ENCODE measurements around the gene SMURF1. TPM values are rescaled to one million over a fixed set of nuclear protein-coding genes. Genes with fewer than 3 reads are reported as not detected.

The SMURF1 gene
- total RNA-seq, 1 donor from 2014 or later, result 34.4 TPM

DNA sequence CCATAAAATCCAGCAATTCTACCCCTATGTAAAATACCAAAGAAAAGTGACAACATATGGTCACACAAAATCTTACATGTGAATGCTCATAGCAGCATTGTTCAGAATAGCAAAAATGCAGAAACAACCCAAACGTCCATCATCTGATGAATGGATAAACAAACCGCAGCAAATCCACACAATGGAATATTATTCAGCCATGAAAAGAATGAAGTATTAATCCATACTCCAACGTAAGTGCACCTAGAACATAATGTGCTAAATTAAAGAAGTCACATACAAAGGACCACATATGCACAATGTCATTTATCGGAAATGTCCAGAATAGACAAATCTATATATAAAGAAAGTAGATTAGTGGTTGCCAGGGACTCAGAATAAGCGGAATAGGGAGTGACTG lies 57.4 kb downstream of the SMURF1 start:
- no peak overlapping the region for H3K27ac Mint-ChIP-seq
- peaks cover 24% of the 10 kb centered on the region for H3K36me3 Mint-ChIP-seq
- peaks cover 24% of the 10 kb centered on the region for H3K4me1 Mint-ChIP-seq
- no peak for DNase-seq (ENCODE audit: low spot score in 2 of 2, unreplicated experiment in 2 of 2)
- no peak overlapping the region for H3K4me3 Mint-ChIP-seq
- no peaks in the 10 kb centered on the region for H3K27me3 Mint-ChIP-seq (ENCODE audit: low read depth)
- H3K9me3 Mint-ChIP-seq, result peaks cover 12% of the 10 kb centered on the region
- TF ChIP-seq, protein P1, sequence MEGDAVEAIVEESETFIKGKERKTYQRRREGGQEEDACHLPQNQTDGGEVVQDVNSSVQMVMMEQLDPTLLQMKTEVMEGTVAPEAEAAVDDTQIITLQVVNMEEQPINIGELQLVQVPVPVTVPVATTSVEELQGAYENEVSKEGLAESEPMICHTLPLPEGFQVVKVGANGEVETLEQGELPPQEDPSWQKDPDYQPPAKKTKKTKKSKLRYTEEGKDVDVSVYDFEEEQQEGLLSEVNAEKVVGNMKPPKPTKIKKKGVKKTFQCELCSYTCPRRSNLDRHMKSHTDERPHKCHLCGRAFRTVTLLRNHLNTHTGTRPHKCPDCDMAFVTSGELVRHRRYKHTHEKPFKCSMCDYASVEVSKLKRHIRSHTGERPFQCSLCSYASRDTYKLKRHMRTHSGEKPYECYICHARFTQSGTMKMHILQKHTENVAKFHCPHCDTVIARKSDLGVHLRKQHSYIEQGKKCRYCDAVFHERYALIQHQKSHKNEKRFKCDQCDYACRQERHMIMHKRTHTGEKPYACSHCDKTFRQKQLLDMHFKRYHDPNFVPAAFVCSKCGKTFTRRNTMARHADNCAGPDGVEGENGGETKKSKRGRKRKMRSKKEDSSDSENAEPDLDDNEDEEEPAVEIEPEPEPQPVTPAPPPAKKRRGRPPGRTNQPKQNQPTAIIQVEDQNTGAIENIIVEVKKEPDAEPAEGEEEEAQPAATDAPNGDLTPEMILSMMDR (IDR thresholded peaks at IDR 0.05; ENCODE audit: unreplicated experiment), result no peak

DNA sequence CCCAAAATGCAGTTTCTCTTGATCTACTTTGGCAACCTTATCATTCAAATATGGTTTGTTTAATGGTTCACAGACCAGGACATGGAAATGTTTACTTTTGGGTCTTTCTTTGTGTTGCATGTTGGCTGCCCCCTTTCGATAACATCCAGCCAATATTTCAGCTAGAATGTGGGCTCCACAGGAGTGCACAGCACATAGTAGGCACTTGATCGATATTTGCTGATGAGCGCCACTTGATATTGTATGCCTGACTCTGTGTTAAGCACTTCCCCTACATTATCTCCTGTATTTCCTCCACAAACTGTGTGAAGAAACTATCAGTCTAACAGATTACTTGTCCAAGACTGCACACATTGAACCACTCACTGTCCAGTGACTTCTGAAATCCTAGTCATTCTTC lies 60.2 kb downstream of the SMURF1 start:
- H3K9me3 Mint-ChIP-seq, result peaks cover 12% of the 10 kb centered on the region
- no peaks in the 10 kb centered on the region for H3K27me3 Mint-ChIP-seq (ENCODE audit: low read depth)
- peaks cover 34% of the 10 kb centered on the region for H3K4me1 Mint-ChIP-seq
- TF ChIP-seq, protein P1 (IDR thresholded peaks at IDR 0.05; ENCODE audit: unreplicated experiment), result no peak
- H3K36me3 Mint-ChIP-seq, result peaks cover 24% of the 10 kb centered on the region
- H3K27ac Mint-ChIP-seq, result peak overlapping the region; percentile 62
- DNase-seq (ENCODE audit: low spot score in 2 of 2, unreplicated experiment in 2 of 2), result no peak
- no peak overlapping the region for H3K4me3 Mint-ChIP-seq

- no peak overlapping the region for H3K4me3 Mint-ChIP-seq
- H3K27me3 Mint-ChIP-seq (ENCODE audit: low read depth), result no peaks in the 10 kb centered on the region
- DNase-seq (ENCODE audit: low spot score in 2 of 2, unreplicated experiment in 2 of 2), result no peak
- TF ChIP-seq, protein P1 (IDR thresholded peaks at IDR 0.05; ENCODE audit: unreplicated experiment), result no peak
- peak overlapping the region; percentile 54 for H3K27ac Mint-ChIP-seq
- peaks cover 12% of the 10 kb centered on the region for H3K9me3 Mint-ChIP-seq
- H3K4me1 Mint-ChIP-seq, result peaks cover 34% of the 10 kb centered on the region
- H3K36me3 Mint-ChIP-seq, result peaks cover 20% of the 10 kb centered on the region
These were observed 60.7 kb downstream of the SMURF1 start for GRCh38 chr7:99083068-99083651.

DNA sequence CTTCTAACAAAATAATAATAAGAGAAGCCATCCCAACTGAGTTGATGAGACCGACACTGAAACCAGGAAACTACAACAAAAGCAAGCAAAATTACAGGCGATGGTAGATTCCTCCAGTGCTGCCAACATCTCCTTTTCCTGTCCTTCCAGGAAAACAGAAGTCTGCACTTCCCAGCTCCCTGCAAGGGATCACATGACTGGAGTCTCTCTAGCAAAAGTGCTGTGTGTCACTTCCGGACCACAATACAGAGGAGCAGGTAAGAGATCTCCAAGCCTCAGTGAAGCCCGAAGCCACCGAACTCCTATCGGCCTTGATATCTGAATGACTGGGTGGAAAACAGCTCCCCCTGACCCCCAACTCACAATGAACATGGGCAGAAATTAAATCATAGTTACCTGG lies 63.2 kb downstream of the SMURF1 start:
- Mint-ChIP-seq H3K4me3 (no peak overlapping the region), H3K27me3 (ENCODE audit: low read depth) (no peaks in the 10 kb centered on the region), H3K4me1 (peaks cover 34% of the 10 kb centered on the region), H3K9me3 (peaks cover 3% of the 10 kb centered on the region), H3K36me3 (peaks cover 6% of the 10 kb centered on the region), H3K27ac (peak overlapping the region; percentile 23)
- TF ChIP-seq, protein P1 (IDR thresholded peaks at IDR 0.05; ENCODE audit: unreplicated experiment), result no peak
- no peak for DNase-seq (ENCODE audit: low spot score in 2 of 2, unreplicated experiment in 2 of 2)

- Mint-ChIP-seq H3K4me3 (no peak overlapping the region), H3K27me3 (ENCODE audit: low read depth) (no peaks in the 10 kb centered on the region), H3K4me1 (peaks cover 34% of the 10 kb centered on the region), H3K27ac (peak overlapping the region; percentile 62), H3K36me3 (peaks cover 2% of the 10 kb centered on the region), H3K9me3 (peaks cover 5% of the 10 kb centered on the region)
- no peak for DNase-seq (ENCODE audit: low spot score in 2 of 2, unreplicated experiment in 2 of 2)
- TF ChIP-seq, protein P1 (IDR thresholded peaks at IDR 0.05; ENCODE audit: unreplicated experiment), result no peak
These were observed 64.8 kb downstream of the SMURF1 start for GRCh38 chr7:99079104-99079503.

GRCh38 chr7:99078416-99078815 lies 65.5 kb downstream of the SMURF1 start:
- TF ChIP-seq, protein P1 (IDR thresholded peaks at IDR 0.05; ENCODE audit: unreplicated experiment), result no peak
- Mint-ChIP-seq H3K36me3 (peaks cover 2% of the 10 kb centered on the region), H3K9me3 (peaks cover 10% of the 10 kb centered on the region), H3K27ac (no peak overlapping the region), H3K4me3 (no peak overlapping the region), H3K4me1 (peaks cover 28% of the 10 kb centered on the region), H3K27me3 (ENCODE audit: low read depth) (no peaks in the 10 kb centered on the region)
- no peak for DNase-seq (ENCODE audit: low spot score in 2 of 2, unreplicated experiment in 2 of 2)
